Ovary (tissue), 3 donors: ENCODE measurements around the gene LGALS12.

Experiments used
- EP300 ChIP-seq: sonication (generic); formaldehyde crosslinking; IDR thresholded peaks from one replicate; pipeline ENCODE4 v1.6.1; 2017; ENCODE audit warnings: antibody characterized with exemption
- TF ChIP-seq, protein P1 (sequence below), 3 donors: fragments of 450-650 bp in 2 of 3; fragments of 200-600 bp in 1 of 3; IDR thresholded peaks; one replicate each; pipeline versions ENCODE4 v1.5.1 to v1.8.0; 2016 to 2022; ENCODE audit warnings: antibody characterized with exemption in 3 of 3, mild to moderate bottlenecking in 1 of 3
- donor health status: DM: no; HTN: no; CAD: no.

DNA sequence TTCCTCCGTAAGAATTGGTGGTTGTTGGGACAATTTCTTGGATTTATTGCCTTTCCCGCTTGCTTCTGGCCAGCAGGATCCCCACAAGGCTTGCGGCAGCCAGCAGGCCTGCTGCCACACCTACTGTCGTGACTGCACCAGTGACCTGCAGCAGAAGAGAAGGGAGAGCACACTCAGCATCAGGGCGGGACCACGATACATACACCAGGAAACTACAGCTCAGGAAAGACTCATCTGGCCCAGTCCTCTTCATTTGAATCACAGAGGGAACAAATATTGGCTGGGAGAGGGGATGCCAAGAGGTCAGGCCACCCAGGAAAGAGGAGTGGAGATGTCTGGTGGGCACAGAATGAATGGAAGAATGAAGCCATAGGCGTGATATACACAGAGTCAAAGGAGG is 47.0 kb downstream of the LGALS12 start:
- TF ChIP-seq EP300, result no peak
- TF ChIP-seq, protein P1, sequence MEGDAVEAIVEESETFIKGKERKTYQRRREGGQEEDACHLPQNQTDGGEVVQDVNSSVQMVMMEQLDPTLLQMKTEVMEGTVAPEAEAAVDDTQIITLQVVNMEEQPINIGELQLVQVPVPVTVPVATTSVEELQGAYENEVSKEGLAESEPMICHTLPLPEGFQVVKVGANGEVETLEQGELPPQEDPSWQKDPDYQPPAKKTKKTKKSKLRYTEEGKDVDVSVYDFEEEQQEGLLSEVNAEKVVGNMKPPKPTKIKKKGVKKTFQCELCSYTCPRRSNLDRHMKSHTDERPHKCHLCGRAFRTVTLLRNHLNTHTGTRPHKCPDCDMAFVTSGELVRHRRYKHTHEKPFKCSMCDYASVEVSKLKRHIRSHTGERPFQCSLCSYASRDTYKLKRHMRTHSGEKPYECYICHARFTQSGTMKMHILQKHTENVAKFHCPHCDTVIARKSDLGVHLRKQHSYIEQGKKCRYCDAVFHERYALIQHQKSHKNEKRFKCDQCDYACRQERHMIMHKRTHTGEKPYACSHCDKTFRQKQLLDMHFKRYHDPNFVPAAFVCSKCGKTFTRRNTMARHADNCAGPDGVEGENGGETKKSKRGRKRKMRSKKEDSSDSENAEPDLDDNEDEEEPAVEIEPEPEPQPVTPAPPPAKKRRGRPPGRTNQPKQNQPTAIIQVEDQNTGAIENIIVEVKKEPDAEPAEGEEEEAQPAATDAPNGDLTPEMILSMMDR (IDR thresholded peaks at IDR 0.05), result no peak
